MCF 10A (cell line): ENCODE measurements around the gene MACF1. TPM values are rescaled to one million over a fixed set of nuclear protein-coding genes. Genes with fewer than 3 reads are reported as not detected.
A peak's percentile ranks its signal among the peaks of the same experiment; 100 is the strongest.
"Not testable (repeated sequence)": the region's sequence is repeated elsewhere in the genome, so short reads cannot be mapped to it uniquely, and the experiment has no call there.

ENCODE experiments used
- BruUV-seq: library from RNA; stranded (reverse); fragments of 400-500 nt; replicated peaks from 2 replicates; lab custom pipeline; 2021; lab: Mats Ljungman, UMichigan
- CTCF ChIA-PET: fragments of 300-600 bp; sonication (Branson Sonifier 250); formaldehyde crosslinking; extraction: SDS; loops from one replicate; lab custom pipeline; 2021; ENCODE audit warnings: antibody characterized with exemption, inconsistent platforms; lab: Yijun Ruan, JAX
- POLR2A ChIA-PET: fragments of 300-600, 350-650 bp; sonication (Branson Sonifier 250); formaldehyde crosslinking; extraction: SDS; loops from one replicate; lab custom pipeline; 2020; ENCODE audit warnings: antibody characterized with exemption, inconsistent platforms; lab: Yijun Ruan, JAX
- DNase-seq: peaks from one replicate; pipeline ENCODE4 v3.0.0-alpha.2; 2018; ENCODE audit not compliant: unreplicated experiment
- H3K27ac Mint-ChIP-seq: one replicate; pipeline ENCODE4 v1.8.0; 2022; ENCODE audit warnings: mild to moderate bottlenecking, low read depth, mixed read lengths; ENCODE audit not compliant: unreplicated experiment
- H3K27me3 Mint-ChIP-seq: one replicate; pipeline ENCODE4 v1.8.0; 2022; ENCODE audit warnings: mixed read lengths; ENCODE audit not compliant: insufficient read depth, unreplicated experiment
- H3K36me3 Mint-ChIP-seq: one replicate; pipeline ENCODE4 v1.8.0; 2022; ENCODE audit warnings: mild to moderate bottlenecking, moderate library complexity, mixed read lengths; ENCODE audit not compliant: insufficient read depth, unreplicated experiment
- H3K4me1 Mint-ChIP-seq: one replicate; pipeline ENCODE4 v1.8.0; 2022; ENCODE audit warnings: mixed read lengths; ENCODE audit not compliant: insufficient read depth, unreplicated experiment
- H3K4me3 Mint-ChIP-seq: one replicate; pipeline ENCODE4 v1.8.0; 2022; ENCODE audit warnings: mild to moderate bottlenecking, moderate library complexity, mixed read lengths; ENCODE audit not compliant: unreplicated experiment
- H3K9me3 Mint-ChIP-seq: one replicate; pipeline ENCODE4 v1.8.0; 2022; ENCODE audit warnings: mixed read lengths; ENCODE audit not compliant: unreplicated experiment
- intact Hi-C: fragments of 100-400 bp; cut with micrococcal nuclease; formaldehyde crosslinking; loops from 2 replicates; pipeline ENCODE4 v1.14.1; 2022
- total RNA-seq: library from RNA; stranded (reverse); gene quantifications from 2 replicates; pipeline ENCODE4 v1.2.3, GENCODE V29; 2022
- TF ChIP-seq, protein P1 (sequence below): fragments of 200-600 bp; IDR thresholded peaks from one replicate; pipeline ENCODE4 v1.8.0; 2022; ENCODE audit warnings: antibody characterized with exemption, mild to moderate bottlenecking; ENCODE audit not compliant: unreplicated experiment

MACF1 gene
- total RNA-seq, 1 experiment from 2014 or later: 188 TPM

DNA sequence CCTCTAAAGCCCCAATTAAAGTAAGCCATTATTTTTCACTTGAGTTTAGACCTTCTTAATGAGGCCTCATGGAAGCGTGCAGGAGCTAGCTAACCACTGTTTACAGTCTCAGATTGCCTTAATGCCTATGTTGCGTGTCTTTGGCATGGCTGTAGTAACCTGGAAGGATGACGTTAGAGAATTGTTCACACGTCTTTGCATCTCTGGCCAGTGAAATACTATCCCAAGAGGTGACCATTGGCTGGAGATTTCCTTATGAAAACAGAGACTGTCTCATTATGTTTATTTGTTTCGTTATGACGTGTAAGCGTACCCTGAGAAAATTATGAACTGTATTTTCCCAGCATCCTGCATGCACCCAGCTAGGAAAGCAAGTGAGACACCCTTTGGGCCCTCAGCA lies 268.3 kb downstream of the MACF1 start:
- no peaks in the 10 kb centered on the region for H3K4me1 Mint-ChIP-seq
- H3K9me3 Mint-ChIP-seq: no peaks in the 10 kb centered on the region
- ChIA-PET POLR2A (interaction anchor here (0.9 kb wide), 1 partner anchor 8 kb away, joined by 3 read pairs; no protein-coding TSS in a partner anchor), CTCF (interaction anchor here (0.6 to 1.9 kb wide), 2 partner anchors 66 to 187 kb away, joined by 3 to 5 read pairs; no protein-coding TSS in a partner anchor)
- DNase-seq: no peak
- intact Hi-C loops: no loop called here
- TF ChIP-seq, protein P1, sequence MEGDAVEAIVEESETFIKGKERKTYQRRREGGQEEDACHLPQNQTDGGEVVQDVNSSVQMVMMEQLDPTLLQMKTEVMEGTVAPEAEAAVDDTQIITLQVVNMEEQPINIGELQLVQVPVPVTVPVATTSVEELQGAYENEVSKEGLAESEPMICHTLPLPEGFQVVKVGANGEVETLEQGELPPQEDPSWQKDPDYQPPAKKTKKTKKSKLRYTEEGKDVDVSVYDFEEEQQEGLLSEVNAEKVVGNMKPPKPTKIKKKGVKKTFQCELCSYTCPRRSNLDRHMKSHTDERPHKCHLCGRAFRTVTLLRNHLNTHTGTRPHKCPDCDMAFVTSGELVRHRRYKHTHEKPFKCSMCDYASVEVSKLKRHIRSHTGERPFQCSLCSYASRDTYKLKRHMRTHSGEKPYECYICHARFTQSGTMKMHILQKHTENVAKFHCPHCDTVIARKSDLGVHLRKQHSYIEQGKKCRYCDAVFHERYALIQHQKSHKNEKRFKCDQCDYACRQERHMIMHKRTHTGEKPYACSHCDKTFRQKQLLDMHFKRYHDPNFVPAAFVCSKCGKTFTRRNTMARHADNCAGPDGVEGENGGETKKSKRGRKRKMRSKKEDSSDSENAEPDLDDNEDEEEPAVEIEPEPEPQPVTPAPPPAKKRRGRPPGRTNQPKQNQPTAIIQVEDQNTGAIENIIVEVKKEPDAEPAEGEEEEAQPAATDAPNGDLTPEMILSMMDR: no peak
- H3K36me3 Mint-ChIP-seq: peaks cover 68% of the 10 kb centered on the region
- peak overlapping the region; percentile 28 for H3K27ac Mint-ChIP-seq
- BruUV-seq: no TSS peak
- no peak overlapping the region for H3K4me3 Mint-ChIP-seq
- no peaks in the 10 kb centered on the region for H3K27me3 Mint-ChIP-seq

DNA sequence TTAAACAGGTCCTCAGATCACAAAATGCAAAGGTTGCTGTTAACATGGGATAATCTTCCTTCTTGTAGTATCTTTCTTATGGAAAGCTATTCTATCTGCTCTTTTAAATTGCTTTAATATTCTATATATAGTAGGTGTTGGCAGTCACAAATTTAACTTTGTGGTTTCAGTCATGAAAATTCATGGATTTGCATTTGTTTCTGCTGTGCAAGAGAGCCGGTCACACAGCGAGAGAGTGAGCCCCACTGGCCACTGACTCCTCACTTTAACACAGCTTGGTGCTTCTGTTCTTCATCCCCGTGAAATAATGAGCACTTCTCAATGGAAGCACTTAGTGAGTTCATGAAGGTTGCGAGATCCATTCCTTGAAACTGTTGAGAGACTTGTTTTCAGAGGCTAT lies 268.8 kb downstream of the MACF1 start:
- Mint-ChIP-seq H3K4me3 (no peak overlapping the region), H3K4me1 (no peaks in the 10 kb centered on the region), H3K27me3 (no peaks in the 10 kb centered on the region), H3K27ac (peak overlapping the region; percentile 28), H3K9me3 (no peaks in the 10 kb centered on the region), H3K36me3 (peaks cover 68% of the 10 kb centered on the region)
- CTCF ChIA-PET: interaction anchor here (1.9 kb wide), 1 partner anchor 66 kb away, joined by 5 read pairs; no protein-coding TSS in a partner anchor
- POLR2A ChIA-PET: no interaction called here
- intact Hi-C loops: no loop called here
- no peak for DNase-seq
- TF ChIP-seq, protein P1: no peak
- no TSS peak for BruUV-seq

DNA sequence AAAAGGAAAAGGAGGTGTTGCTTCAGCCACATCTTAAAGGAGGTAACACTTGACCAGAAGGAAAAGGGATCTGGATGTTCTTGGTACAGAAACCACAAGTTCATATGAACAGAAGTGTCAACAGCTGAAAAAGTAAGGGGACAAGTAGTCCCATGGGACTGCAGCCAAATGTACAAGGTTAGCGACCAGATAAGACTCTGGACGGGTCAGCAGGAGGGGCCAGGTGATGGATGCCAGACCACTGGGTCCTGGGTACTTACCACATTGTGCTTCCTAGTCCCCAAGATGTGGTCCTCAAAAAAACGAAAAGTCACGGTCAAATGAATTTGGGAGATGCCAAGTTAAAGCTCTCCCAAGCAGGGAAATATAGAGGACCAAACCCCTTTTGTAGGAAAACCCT lies 270.3 kb downstream of the MACF1 start:
- Mint-ChIP-seq H3K9me3 (no peaks in the 10 kb centered on the region), H3K4me3 (no peak overlapping the region), H3K36me3 (peaks cover 69% of the 10 kb centered on the region), H3K27me3 (no peaks in the 10 kb centered on the region), H3K27ac (no peak overlapping the region), H3K4me1 (no peaks in the 10 kb centered on the region)
- no peak for DNase-seq
- BruUV-seq: no TSS peak
- TF ChIP-seq, protein P1: no peak
- POLR2A ChIA-PET: interaction anchor here (1.0 kb wide), 1 partner anchor 10 kb away, joined by 3 read pairs; no protein-coding TSS in a partner anchor
- CTCF ChIA-PET: interaction anchor here (0.6 to 1.0 kb wide), 3 partner anchors 182 to 379 kb away, joined by 3 read pairs; no protein-coding TSS in a partner anchor
- intact Hi-C loops: no loop called here

DNA sequence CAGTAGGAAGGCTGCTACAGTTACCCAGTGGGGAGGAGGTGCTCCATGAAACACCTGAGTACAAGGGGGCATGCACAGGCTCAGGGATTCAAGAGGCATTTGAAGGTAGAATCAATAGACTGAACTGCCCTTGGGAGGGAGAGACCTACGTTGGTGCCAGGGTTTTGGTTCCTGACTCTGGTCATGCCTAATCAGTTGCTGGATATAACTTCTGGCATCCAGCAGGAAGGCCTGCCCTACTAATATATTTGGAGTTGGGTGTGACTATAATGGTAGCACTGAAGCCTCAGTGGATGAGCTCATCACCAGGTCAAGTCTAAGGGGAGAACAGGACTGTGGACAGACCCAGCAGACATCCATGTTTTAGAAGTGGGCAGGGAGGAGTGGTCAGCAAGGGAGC lies 271.1 kb downstream of the MACF1 start:
- H3K36me3 Mint-ChIP-seq: peaks cover 70% of the 10 kb centered on the region

More for the DNA sequence above, 271.1 kb downstream of the MACF1 start:
- H3K27me3 Mint-ChIP-seq, intact Hi-C loops, H3K9me3 Mint-ChIP-seq, H3K4me1 Mint-ChIP-seq, H3K27ac Mint-ChIP-seq, H3K4me3 Mint-ChIP-seq, BruUV-seq, DNase-seq: not testable (repeated sequence)
- ChIA-PET POLR2A (interaction anchor here (1.0 to 1.1 kb wide), 2 partner anchors 10 to 316 kb away, joined by 3 read pairs; no protein-coding TSS in a partner anchor), CTCF (interaction anchor here (0.6 to 1.0 kb wide), 2 partner anchors 377 to 379 kb away, joined by 3 read pairs; no protein-coding TSS in a partner anchor)
